Measurements from ENCODE around the gene RRP8. TPM values are rescaled to one million over a fixed set of nuclear protein-coding genes. Genes with fewer than 3 reads are reported as not detected.

Gene RRP8
- total RNA-seq, 4 donors from 2014 or later = 14.9 to 22.7 (median 18.0) TPM

DNA sequence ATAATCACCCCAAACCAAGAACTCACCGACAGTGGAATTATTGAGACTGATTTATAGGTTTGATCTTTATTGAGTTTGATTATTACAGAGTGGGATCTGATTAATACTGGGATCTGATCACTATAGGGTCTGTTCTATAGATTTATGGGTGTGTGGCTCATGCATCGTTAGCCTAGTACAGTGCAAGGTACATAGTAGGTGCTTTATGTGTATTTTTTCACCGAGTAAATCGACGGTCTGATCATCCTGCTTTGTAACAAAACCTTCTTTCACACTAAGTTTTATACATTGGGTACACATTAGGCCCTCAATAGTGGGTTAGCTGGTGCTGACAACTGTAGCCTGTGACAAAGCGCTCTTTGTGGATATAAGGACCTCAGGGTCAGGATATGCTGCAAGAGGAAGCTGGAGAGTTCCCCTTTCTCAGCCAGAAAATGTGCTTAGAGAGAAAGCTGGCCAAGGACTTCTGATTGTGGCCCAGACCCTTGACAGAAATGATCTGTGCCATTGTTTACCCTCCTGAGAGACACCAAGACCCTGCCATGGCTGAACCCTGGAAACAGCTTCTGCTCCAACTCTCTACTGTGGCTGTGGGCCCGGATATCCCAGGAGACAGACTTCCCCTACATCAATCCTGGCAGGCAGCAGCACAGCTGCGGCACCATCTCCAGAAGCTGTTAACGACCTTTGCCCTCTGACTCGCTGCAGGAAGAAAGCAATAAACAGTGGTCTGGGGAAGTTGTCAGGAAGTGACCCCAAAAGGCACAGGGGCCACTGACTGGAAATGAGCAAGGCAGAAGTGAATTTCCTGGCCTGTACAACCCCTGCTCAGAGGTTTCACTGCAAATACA is 31.9 kb upstream of the RRP8 start:
- H3K4me3 ChIP-seq (ENCODE audit: low read depth, poor library complexity, severe bottlenecking) = no peak overlapping the region
- intact Hi-C loops (cut with DNase I; ENCODE audit: low total_unique reads) = no loop called here
- 47 to 48% methylated on average over 10 of the region's 10 CpGs for WGBS, 2 donors
- peak in 1 of 2 donors; percentile 81 for DNase-seq (ENCODE audit: low spot score in 2 of 2)
- TF ChIP-seq, protein P1, sequence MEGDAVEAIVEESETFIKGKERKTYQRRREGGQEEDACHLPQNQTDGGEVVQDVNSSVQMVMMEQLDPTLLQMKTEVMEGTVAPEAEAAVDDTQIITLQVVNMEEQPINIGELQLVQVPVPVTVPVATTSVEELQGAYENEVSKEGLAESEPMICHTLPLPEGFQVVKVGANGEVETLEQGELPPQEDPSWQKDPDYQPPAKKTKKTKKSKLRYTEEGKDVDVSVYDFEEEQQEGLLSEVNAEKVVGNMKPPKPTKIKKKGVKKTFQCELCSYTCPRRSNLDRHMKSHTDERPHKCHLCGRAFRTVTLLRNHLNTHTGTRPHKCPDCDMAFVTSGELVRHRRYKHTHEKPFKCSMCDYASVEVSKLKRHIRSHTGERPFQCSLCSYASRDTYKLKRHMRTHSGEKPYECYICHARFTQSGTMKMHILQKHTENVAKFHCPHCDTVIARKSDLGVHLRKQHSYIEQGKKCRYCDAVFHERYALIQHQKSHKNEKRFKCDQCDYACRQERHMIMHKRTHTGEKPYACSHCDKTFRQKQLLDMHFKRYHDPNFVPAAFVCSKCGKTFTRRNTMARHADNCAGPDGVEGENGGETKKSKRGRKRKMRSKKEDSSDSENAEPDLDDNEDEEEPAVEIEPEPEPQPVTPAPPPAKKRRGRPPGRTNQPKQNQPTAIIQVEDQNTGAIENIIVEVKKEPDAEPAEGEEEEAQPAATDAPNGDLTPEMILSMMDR (IDR thresholded peaks at IDR 0.05) = no peak
- no peak for TF ChIP-seq POLR2A (IDR thresholded peaks at IDR 0.05)

DNA sequence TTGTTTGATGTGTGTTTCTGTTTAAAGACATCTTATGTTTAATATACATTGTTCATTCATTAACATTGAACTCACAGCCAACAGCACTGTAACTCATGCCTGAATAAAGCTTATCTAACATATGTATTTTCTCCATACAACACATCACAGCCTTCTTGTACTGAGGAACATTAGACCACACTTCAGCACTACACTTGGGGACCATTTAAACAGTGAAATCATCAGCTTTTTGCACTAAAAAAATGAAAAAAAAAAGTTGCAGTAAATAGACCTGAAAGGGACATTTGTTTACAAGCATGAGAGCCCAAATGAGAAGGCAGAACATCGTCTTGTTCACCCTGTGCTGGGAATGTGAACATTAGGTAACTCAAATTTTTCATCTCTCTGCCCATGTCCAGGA is 31.1 kb upstream of the RRP8 start:
- WGBS, 2 donors = 67 to 76% methylated on average over 1 of the region's 1 CpG
- DNase-seq (ENCODE audit: low spot score in 2 of 2) = no peak
- no peak overlapping the region for H3K4me3 ChIP-seq (ENCODE audit: low read depth, poor library complexity, severe bottlenecking)
- intact Hi-C loops (cut with DNase I; ENCODE audit: low total_unique reads) = no loop called here
- no peak for TF ChIP-seq POLR2A (IDR thresholded peaks at IDR 0.05)
- TF ChIP-seq, protein P1 (IDR thresholded peaks at IDR 0.05) = no peak

DNA sequence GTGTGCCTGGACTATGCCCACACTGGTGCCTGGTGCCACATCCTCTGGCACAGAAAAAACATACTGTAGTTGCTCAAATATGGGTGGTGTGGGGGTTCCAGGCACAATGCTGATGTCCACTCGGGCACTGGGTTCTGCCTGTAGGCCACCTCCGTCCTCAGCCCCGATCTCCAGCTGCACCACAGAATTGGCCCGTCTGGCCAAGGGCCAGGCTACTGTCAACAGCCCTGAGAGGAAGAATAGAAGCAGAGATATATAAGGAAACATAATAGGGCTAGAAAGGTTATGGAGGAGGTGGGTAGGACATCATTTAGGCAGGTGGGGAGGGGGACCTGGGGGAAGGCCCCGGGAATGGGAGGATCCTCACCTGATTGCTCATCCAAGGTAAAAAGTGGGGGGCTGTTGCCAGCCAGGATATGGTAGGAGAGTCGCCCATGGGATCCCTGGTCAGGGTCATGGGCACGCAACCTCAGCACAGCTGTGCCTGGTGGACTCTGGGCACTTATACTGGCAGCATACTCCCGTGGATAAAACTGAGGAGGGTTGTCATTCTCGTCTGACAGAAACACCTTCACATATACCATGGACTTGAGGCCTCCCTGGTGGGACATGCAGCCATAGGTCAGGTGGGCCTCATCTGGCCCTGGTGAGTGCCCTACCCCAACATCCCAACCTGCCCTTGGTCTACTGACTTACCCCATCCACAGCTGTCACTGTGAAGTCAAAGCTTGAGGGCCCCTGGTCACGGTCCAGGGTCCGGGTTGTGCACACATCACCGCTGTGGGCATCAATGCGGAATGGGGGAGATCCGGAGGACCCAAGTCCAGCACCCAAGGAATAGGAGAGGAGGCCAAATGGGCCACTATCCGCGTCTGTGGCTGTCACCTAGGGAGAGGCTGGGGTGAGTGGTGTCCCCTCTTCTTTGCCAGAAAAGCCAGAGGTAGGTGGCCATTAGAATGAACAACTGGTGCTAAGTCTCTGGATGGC is 30.3 kb upstream of the RRP8 start:
- 91 to 94% methylated on average over 15 to 16 of the region's 16 CpGs for WGBS, 2 donors
- TF ChIP-seq POLR2A (IDR thresholded peaks at IDR 0.05) = no peak
- TF ChIP-seq, protein P1 (IDR thresholded peaks at IDR 0.05) = no peak
- DNase-seq (ENCODE audit: low spot score in 2 of 2) = peak in 1 of 2 donors; percentile 67

DNA sequence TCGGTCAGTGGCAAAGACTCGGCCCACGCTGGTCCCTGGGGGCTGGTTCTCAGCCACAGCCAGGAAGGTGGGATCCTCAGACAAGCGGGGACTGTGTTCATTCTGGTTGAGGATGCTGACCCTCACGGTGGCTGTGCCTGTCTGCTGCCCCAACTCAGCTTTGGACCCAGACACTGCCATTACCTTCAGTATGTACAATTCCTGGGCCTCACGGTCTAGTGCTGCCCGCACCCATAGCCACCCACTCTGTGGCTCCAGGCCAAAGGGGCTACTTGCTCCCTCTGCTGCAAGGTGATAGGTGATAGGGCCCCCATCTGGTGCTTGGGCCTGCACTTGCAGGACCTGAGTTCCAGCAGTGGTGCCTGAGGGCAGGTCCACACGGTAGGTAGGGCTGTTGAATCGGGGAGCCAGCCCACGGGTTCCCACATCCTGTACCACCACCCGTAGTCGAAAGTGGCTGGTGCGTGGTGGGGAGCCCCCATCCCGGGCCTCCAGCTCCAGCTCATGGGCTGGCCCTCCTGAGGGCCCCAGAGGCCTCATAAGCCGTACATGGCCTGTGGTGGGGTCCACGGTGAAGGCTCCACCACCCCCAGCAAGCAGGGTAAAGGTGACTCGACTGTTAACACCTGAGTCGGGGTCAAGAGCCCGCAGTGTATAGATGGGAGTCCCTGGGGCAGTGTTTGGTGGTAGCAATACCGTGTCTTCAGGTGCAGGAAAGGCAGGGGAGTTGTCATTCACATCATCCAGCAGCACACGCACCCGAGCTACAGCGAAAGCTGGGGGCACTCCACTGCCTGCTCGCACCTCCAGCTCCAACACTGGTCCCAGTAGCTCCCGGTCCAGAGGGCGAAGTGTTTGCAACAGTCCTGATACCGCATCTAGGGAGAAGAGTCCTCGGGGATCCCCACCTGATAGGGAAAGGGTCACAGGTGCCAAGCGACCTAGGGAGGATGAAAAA is 29.0 kb upstream of the RRP8 start:
- intact Hi-C loops (cut with DNase I; ENCODE audit: low total_unique reads) = no loop called here
- 92 to 93% methylated on average over 27 to 28 of the region's 29 CpGs for WGBS, 2 donors
- DNase-seq (ENCODE audit: low spot score in 2 of 2) = peak in 1 of 2 donors; percentile 75
- TF ChIP-seq POLR2A (IDR thresholded peaks at IDR 0.05) = no peak
- TF ChIP-seq, protein P1 (IDR thresholded peaks at IDR 0.05) = no peak
- H3K4me3 ChIP-seq (ENCODE audit: low read depth, poor library complexity, severe bottlenecking) = no peak overlapping the region

More for the DNA sequence above, 30.3 kb upstream of the RRP8 start:
- intact Hi-C loops (cut with DNase I; ENCODE audit: low total_unique reads) = no loop called here
- H3K4me3 ChIP-seq (ENCODE audit: low read depth, poor library complexity, severe bottlenecking) = no peak overlapping the region

DNA sequence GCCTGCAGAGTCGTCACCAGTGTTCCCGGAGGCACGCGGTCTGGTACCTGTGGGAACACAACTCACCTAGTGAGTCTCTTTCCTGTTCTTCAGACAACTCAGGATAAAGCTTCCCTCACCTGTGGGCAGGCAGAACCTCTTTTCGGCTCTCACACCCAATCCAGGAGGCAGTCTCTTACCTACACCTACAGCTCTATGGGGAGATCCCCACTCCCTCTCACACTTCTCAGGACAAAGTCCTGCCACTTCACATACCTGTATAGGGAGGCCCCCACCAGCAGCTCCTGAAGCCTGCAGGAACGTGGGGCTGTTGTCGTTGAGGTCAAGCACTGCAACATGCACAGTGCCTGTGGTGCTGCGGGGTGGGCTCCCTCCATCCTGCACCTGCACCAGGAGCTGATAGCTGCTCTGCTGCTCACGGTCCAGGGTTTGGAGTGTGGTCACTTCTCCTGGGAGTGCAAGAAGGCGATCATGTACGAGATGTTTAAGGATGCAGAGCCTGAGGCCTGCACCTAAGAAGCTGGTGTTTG is 28.0 kb upstream of the RRP8 start:
- WGBS, 2 donors = 92% methylated on average over 10 to 11 of the region's 11 CpGs
- H3K4me3 ChIP-seq (ENCODE audit: low read depth, poor library complexity, severe bottlenecking) = no peak overlapping the region
- TF ChIP-seq, protein P1 (IDR thresholded peaks at IDR 0.05) = no peak
- TF ChIP-seq POLR2A (IDR thresholded peaks at IDR 0.05) = no peak
- intact Hi-C loops (cut with DNase I; ENCODE audit: low total_unique reads) = no loop called here
- peak in 1 of 2 donors; percentile 81 for DNase-seq (ENCODE audit: low spot score in 2 of 2)

Measured in lower leg skin (tissue), 4 donors.